Measurements from ENCODE around the gene DNM3.

GRCh38 chr1:172308142-172308541, 466.8 kb downstream of the DNM3 start:
- TF ChIP-seq BACH1 (IDR thresholded peaks at IDR 0.05; ENCODE audit: borderline replicate concordance) (no peak), SKIL (IDR thresholded peaks at IDR 0.05; ENCODE audit: low read depth, poor library complexity, severe bottlenecking) (no peak)

Measured in GM12878 (cell line).